Spleen (tissue), 7 donors: Measurements from ENCODE around the gene SMIM1.

Experiments used
- POLR2A ChIP-seq, 3 donors: fragments of 450-650 bp; IDR thresholded peaks; one replicate each; pipeline ENCODE4 v1.5.1; 2017; ENCODE audit warnings: antibody characterized with exemption in 3 of 3, mild to moderate bottlenecking in 1 of 3
- TF ChIP-seq, protein P1 (sequence below), 11 experiments: fragments of 200-600 bp in 7 of 11; fragments of 450-650 bp in 4 of 11; sonication (generic) in 4 of 11; IDR thresholded peaks in 8 of 11; conservative IDR thresholded peaks in 3 of 11; 1 replicate in 7 of 11; 2 replicates in 4 of 11; pipeline versions ENCODE4 v1.4.0 to v1.8.0; 2016 to 2021; ENCODE audit warnings: antibody characterized with exemption in 11 of 11, inconsistent platforms in 4 of 11, mild to moderate bottlenecking in 1 of 11
- donor health status: DM: no; HTN: no; CAD: no; lungs with moderate emphysema.
- donor health status: DM: no; HTN: no; CAD: no.
- donor health status: DM: no; HTN: no; CAD: no.

DNA sequence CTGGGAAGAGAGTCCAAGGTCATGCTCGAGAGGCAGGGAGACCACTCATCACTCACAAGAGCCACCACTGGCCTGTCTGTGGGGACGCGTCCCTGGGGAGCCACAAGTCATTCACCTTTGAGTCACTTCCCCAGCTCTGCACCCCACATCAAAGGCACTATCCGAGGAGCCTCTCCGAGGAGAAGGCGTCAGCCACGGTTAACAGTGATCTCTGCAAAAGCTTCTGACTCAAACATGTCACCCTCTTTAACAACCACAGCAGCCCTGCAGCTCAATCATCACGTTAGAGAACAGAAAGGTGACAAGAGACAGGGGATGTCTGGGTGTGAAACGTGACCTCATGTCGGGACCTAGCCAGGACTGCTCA, 14.8 kb downstream of the SMIM1 start:
- TF ChIP-seq, protein P1, sequence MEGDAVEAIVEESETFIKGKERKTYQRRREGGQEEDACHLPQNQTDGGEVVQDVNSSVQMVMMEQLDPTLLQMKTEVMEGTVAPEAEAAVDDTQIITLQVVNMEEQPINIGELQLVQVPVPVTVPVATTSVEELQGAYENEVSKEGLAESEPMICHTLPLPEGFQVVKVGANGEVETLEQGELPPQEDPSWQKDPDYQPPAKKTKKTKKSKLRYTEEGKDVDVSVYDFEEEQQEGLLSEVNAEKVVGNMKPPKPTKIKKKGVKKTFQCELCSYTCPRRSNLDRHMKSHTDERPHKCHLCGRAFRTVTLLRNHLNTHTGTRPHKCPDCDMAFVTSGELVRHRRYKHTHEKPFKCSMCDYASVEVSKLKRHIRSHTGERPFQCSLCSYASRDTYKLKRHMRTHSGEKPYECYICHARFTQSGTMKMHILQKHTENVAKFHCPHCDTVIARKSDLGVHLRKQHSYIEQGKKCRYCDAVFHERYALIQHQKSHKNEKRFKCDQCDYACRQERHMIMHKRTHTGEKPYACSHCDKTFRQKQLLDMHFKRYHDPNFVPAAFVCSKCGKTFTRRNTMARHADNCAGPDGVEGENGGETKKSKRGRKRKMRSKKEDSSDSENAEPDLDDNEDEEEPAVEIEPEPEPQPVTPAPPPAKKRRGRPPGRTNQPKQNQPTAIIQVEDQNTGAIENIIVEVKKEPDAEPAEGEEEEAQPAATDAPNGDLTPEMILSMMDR (IDR thresholded peaks at IDR 0.05 in 8 of 11, conservative IDR thresholded peaks at IDR 0.05 in 3 of 11) = no peak
- TF ChIP-seq POLR2A (IDR thresholded peaks at IDR 0.05) = no peak
